OCI-LY3 (cell line): ENCODE results near the gene COMMD1.

ENCODE experiments used
- H2AFZ ChIP-seq: fragments of 200-600, 300-600 bp; shearing (Covaris generic); 2 replicates; pipeline ENCODE4 v1.6.0; 2014; ENCODE audit warnings: antibody characterized with exemption, low read depth, low read length
- H3K27ac ChIP-seq: fragments of 200-600, 300-600 bp; sonication (generic); 2 replicates; pipeline ENCODE4 v1.5.1; 2014; ENCODE audit warnings: mild to moderate bottlenecking, low read length, moderate library complexity, mixed read lengths
- H3K27me3 ChIP-seq: fragments of 200-600, 300-600 bp; sonication (generic); 2 replicates; pipeline ENCODE4 v1.6.1; 2014; ENCODE audit warnings: low read depth, low read length, mixed read lengths
- H3K36me3 ChIP-seq: fragments of 200-600, 300-600 bp; sonication (generic); replicated peaks from 2 replicates; pipeline ENCODE3; 2014; ENCODE audit warnings: low read depth, low read length, mixed read lengths
- H3K4me1 ChIP-seq: fragments of 300-600, 200-600 bp; sonication (generic); 2 replicates; pipeline ENCODE4 v1.6.1; 2014; ENCODE audit warnings: low read length, mixed read lengths
- H3K4me2 ChIP-seq: fragments of 200-600, 300-600 bp; sonication (generic); 2 replicates; pipeline ENCODE4 v1.6.1; 2014; ENCODE audit warnings: low read length, mixed read lengths
- H3K4me3 ChIP-seq: fragments of 300-600, 200-600 bp; sonication (generic); 2 replicates; pipeline ENCODE4 v1.5.1; 2014; ENCODE audit warnings: antibody characterized with exemption, mild to moderate bottlenecking, low read length, moderate library complexity
- H3K79me2 ChIP-seq: fragments of 300-600, 200-600 bp; shearing (Covaris generic); 2 replicates; pipeline ENCODE4 v1.6.1; 2014; ENCODE audit warnings: mild to moderate bottlenecking, low read length, mixed read lengths
- H3K9ac ChIP-seq: fragments of 300-600, 200-600 bp; shearing (Covaris generic); 2 replicates; pipeline ENCODE4 v1.6.0; 2014; ENCODE audit warnings: mild to moderate bottlenecking, low read length, moderate library complexity
- H3K9me3 ChIP-seq: fragments of 200-600, 300-600 bp; shearing (Covaris generic); 2 replicates; pipeline ENCODE4 v1.6.1; 2014; ENCODE audit warnings: low read length, mixed read lengths; ENCODE audit not compliant: insufficient read depth
- H4K20me1 ChIP-seq: fragments of 200-600, 300-600 bp; sonication (generic); 2 replicates; pipeline ENCODE4 v1.6.1; 2016; ENCODE audit warnings: low read length, mixed read lengths; ENCODE audit not compliant: insufficient read depth
- EZH2phosphoT487 ChIP-seq: fragments of 200-600 bp; shearing (Covaris generic); IDR thresholded peaks from 2 replicates; pipeline ENCODE4 v1.6.1; 2018; ENCODE audit warnings: antibody characterized with exemption, mixed run types, low read depth
- TF ChIP-seq, protein P1 (sequence below): fragments of 200-600, 300-600 bp; sonication (generic); IDR thresholded peaks from 2 replicates; pipeline ENCODE4 v1.5.1; 2014; ENCODE audit warnings: antibody characterized with exemption, low read length, low read depth

COMMD1 gene

DNA sequence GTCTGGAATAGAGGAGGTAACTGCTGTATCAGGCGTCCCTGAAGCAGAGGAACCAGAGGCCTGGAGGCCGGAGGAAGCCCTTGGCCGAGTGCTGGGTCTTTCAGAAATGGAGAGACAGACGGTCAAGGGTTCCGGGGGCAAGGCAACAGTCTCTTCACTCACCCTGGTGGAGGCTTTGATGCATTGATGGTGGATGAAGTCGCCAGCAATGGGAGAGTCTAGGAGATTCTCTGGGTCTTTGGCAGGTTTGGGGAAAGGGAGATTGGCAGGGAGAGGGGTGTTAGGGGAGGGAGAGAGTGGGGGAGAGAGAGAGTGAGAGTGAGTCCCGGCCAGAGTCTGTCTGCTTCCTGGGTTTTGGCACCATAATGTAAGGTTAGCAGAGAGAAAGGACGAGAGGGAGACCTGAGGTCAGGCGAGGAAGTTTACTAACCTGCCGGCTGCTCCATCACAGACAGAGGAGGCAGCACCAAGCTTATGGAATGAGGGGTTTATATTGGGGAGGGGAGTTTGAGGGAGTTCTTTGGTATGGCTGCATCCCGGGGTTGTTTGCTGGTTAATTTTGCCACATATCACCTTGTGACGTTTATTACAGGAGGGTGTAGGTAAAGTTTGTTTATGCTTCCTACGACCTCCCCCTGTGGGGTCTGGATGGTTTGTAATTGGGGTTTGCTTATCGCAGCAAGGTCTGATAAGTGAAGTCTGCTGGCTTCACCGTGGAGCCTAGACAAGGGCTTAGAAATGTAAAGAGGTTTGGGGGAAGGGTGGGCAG is 19.6 kb downstream of the COMMD1 start:
- H3K36me3 ChIP-seq = no peaks in the 10 kb centered on the region
- no peaks in the 10 kb centered on the region for H3K4me1 ChIP-seq
- H3K27ac ChIP-seq = no peak overlapping the region
- no peaks in the 10 kb centered on the region for H3K79me2 ChIP-seq
- no peak for TF ChIP-seq EZH2phosphoT487
- TF ChIP-seq, protein P1, sequence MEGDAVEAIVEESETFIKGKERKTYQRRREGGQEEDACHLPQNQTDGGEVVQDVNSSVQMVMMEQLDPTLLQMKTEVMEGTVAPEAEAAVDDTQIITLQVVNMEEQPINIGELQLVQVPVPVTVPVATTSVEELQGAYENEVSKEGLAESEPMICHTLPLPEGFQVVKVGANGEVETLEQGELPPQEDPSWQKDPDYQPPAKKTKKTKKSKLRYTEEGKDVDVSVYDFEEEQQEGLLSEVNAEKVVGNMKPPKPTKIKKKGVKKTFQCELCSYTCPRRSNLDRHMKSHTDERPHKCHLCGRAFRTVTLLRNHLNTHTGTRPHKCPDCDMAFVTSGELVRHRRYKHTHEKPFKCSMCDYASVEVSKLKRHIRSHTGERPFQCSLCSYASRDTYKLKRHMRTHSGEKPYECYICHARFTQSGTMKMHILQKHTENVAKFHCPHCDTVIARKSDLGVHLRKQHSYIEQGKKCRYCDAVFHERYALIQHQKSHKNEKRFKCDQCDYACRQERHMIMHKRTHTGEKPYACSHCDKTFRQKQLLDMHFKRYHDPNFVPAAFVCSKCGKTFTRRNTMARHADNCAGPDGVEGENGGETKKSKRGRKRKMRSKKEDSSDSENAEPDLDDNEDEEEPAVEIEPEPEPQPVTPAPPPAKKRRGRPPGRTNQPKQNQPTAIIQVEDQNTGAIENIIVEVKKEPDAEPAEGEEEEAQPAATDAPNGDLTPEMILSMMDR = no peak
- no peaks in the 10 kb centered on the region for H3K27me3 ChIP-seq
- no peaks in the 10 kb centered on the region for H4K20me1 ChIP-seq
- H3K9me3 ChIP-seq = no peaks in the 10 kb centered on the region
- H2AFZ ChIP-seq = no peak overlapping the region
- H3K4me3 ChIP-seq = no peak overlapping the region
- no peak overlapping the region for H3K4me2 ChIP-seq
- H3K9ac ChIP-seq = no peak overlapping the region

DNA sequence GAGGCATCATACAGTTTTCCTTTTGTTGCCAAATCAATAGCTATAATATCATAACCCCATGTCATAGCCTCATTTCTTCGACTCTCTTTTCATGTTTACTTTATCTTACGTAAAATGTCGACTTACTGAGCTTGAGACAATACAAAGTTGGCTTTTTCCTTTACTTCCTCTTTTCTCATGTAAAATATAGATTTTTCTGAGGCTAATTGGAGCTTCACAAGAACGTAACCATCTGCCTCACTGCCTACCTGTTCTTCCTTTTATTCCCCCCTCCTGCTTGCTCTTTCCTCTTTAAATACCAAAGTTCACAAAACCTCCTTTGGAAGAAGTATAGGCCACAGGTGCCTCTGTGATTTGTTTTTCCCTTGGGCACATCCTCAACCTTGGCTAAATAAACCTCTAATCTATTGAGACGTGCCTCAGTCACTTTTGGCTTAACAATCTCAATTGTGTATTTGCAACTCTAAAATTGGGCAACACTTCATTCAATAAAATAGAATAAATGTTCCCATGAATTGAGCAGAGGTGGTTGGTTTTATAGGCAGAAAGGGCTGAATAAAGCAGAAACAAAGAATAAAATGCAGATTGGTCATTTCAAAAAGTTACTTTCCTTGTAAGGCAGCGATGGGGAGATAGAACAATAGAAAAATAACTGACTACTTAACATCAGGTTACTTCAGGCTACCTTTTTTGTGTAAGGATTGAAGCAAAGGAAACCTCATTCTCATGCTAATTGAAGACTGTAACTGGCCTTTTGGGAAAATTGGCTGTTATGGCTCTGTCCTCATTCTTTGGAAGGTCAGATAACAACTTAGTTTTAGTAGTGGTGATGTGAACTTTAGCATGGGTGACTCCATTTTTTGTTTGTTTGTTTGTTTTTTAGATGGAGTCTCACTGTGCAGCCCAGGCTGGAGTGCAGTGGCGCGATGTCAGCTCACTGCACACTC is 21.3 kb downstream of the COMMD1 start:
- TF ChIP-seq, protein P1 = no peak
- H3K4me3 ChIP-seq = no peak overlapping the region
- H3K27ac ChIP-seq = no peak overlapping the region
- no peaks in the 10 kb centered on the region for H3K36me3 ChIP-seq
- H3K79me2 ChIP-seq = no peaks in the 10 kb centered on the region
- no peaks in the 10 kb centered on the region for H4K20me1 ChIP-seq
- no peaks in the 10 kb centered on the region for H3K4me1 ChIP-seq
- no peak overlapping the region for H3K4me2 ChIP-seq
- H3K9me3 ChIP-seq = no peaks in the 10 kb centered on the region
- H3K27me3 ChIP-seq = no peaks in the 10 kb centered on the region
- no peak overlapping the region for H3K9ac ChIP-seq
- H2AFZ ChIP-seq = no peak overlapping the region

DNA sequence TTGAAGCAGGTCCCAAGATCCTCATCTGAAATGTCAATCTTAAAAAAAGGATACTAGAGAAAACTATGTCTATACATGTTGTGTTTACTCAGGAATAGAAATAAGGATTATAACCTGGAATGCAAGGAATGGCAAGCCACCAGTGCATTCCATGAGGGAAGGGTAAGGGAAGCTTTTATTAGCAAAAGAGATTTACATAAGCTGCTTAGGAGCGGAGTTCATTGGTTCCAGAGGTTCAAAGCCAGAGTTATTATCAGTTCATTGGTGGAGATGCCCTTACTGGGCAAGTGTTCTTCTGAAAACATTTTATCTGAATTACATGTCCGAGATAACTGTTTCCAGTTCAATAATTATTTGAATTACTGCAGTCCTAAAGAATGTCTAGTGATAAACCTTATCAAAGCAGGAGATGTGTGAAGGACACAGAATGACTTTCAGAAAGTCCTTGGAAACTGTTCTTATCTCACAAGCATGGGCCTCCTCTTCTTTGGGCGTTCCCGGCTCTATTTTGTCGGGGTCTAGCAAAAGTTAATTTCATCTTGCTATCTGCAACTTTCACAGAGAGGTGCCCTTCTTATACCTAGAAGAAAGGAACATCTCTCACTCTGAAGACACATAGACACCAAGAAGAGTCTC is 23.5 kb downstream of the COMMD1 start:
- Histone ChIP-seq H3K4me3 (no peak overlapping the region), H3K36me3 (no peaks in the 10 kb centered on the region), H4K20me1 (no peaks in the 10 kb centered on the region), H3K9ac (no peak overlapping the region), H3K9me3 (no peaks in the 10 kb centered on the region), H2AFZ (no peak overlapping the region), H3K4me1 (no peaks in the 10 kb centered on the region), H3K27ac (no peak overlapping the region), H3K4me2 (no peak overlapping the region), H3K79me2 (no peaks in the 10 kb centered on the region), H3K27me3 (no peaks in the 10 kb centered on the region)
- TF ChIP-seq, protein P1 = no peak
- TF ChIP-seq EZH2phosphoT487 = no peak

DNA sequence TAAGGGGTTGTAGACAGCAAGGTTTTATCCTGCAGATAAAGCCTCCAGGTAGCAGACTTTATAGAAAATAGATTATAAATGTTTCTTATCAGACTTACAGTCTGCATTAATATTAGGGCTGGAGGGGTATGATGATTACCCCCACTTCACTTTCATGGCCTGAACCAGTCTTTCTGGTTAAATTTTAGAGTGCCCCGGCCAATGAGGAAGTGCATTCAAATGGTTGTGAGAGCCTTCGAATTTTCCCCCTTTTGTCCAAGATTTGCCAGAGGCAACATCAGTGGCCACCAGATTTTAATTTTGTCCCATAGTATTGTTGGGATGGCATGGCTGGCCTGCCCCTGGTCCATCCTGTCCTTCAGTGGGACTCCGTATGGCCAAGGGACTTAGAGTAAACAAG is 31.6 kb downstream of the COMMD1 start:
- H3K4me2 ChIP-seq = no peak overlapping the region
- no peaks in the 10 kb centered on the region for H3K4me1 ChIP-seq
- H3K79me2 ChIP-seq = no peaks in the 10 kb centered on the region
- H2AFZ ChIP-seq = no peak overlapping the region
- H3K27ac ChIP-seq = no peak overlapping the region
- H3K27me3 ChIP-seq = no peaks in the 10 kb centered on the region
- TF ChIP-seq EZH2phosphoT487 = no peak
- TF ChIP-seq, protein P1 = no peak
- no peak overlapping the region for H3K4me3 ChIP-seq
- no peaks in the 10 kb centered on the region for H4K20me1 ChIP-seq
- no peaks in the 10 kb centered on the region for H3K9me3 ChIP-seq
- no peak overlapping the region for H3K9ac ChIP-seq
- H3K36me3 ChIP-seq = no peaks in the 10 kb centered on the region
